ENCODE results near the gene PROX1. TPM values are rescaled to one million over a fixed set of nuclear protein-coding genes. Genes with fewer than 3 reads are reported as not detected.
"Not testable (repeated sequence)": the region's sequence is repeated elsewhere in the genome, so short reads cannot be mapped to it uniquely, and the experiment has no call there.

Gene PROX1
- total and polyA plus RNA-seq, 2 experiments from 2014 or later, result 4.8 to 15.7 TPM

- Histone ChIP-seq H3K27me3 (no peaks in the 10 kb centered on the region), H3K4me3 (no peak overlapping the region), H3K4me2 (no peak overlapping the region), H2AFZ (no peak overlapping the region), H3K4me1 (ENCODE audit: insufficient read depth) (no peaks in the 10 kb centered on the region), H4K20me1 (ENCODE audit: insufficient read depth, poor library complexity, severe bottlenecking) (no peaks in the 10 kb centered on the region), H3K27ac (no peak overlapping the region), H3K9me3 (ENCODE audit: low read depth) (no peaks in the 10 kb centered on the region), H3K9me2 (replicated peaks; ENCODE audit: insufficient read depth) (no peaks in the 10 kb centered on the region), H3K36me3 (replicated peaks; ENCODE audit: insufficient read depth, low read depth) (no peaks in the 10 kb centered on the region), H3K79me2 (no peaks in the 10 kb centered on the region)
- WGBS (ENCODE audit: low lambda C conversion rate, missing lambda C conversion rate), result 91% methylated on average over 2 of the region's 2 CpGs
- DNase-seq (ENCODE audit: low spot score), result no peak
- TF ChIP-seq CTCF (IDR thresholded peaks at IDR 0.05; ENCODE audit: poor library complexity), result no peak
- no peak for TF ChIP-seq EZH2 (IDR thresholded peaks at IDR 0.05; ENCODE audit: borderline replicate concordance)
- no peak for TF ChIP-seq EZH2phosphoT487 (IDR thresholded peaks at IDR 0.05; ENCODE audit: low read depth, severe bottlenecking, unreplicated experiment)
Observed at GRCh38 chr1:214085325-214085724, 97.6 kb downstream of the PROX1 start.

- DNase-seq (ENCODE audit: low spot score), result no peak
- no peaks in the 10 kb centered on the region for H3K36me3 ChIP-seq (replicated peaks; ENCODE audit: insufficient read depth, low read depth)
- no peak overlapping the region for H2AFZ ChIP-seq
- 91% methylated on average over 5 of the region's 5 CpGs for WGBS (ENCODE audit: low lambda C conversion rate, missing lambda C conversion rate)
- no peaks in the 10 kb centered on the region for H3K9me2 ChIP-seq (replicated peaks; ENCODE audit: insufficient read depth)
- no peaks in the 10 kb centered on the region for H3K27me3 ChIP-seq
- H3K4me1 ChIP-seq (ENCODE audit: insufficient read depth), result no peaks in the 10 kb centered on the region
- no peaks in the 10 kb centered on the region for H3K79me2 ChIP-seq
- H3K27ac ChIP-seq, result no peak overlapping the region
- TF ChIP-seq CTCF (IDR thresholded peaks at IDR 0.05; ENCODE audit: poor library complexity) (no peak), EZH2phosphoT487 (IDR thresholded peaks at IDR 0.05; ENCODE audit: low read depth, severe bottlenecking, unreplicated experiment) (no peak), EZH2 (IDR thresholded peaks at IDR 0.05; ENCODE audit: borderline replicate concordance) (no peak)
- H3K4me2 ChIP-seq, result no peak overlapping the region
- H4K20me1 ChIP-seq (ENCODE audit: insufficient read depth, poor library complexity, severe bottlenecking), result no peaks in the 10 kb centered on the region
- H3K4me3 ChIP-seq, result no peak overlapping the region
- no peaks in the 10 kb centered on the region for H3K9me3 ChIP-seq (ENCODE audit: low read depth)
Observed at GRCh38 chr1:214086945-214087344, 99.2 kb downstream of the PROX1 start.

GRCh38 chr1:214089003-214089402 is 101.2 kb downstream of the PROX1 start:
- not testable (repeated sequence) for H3K9me2 ChIP-seq (replicated peaks; ENCODE audit: insufficient read depth)

More at GRCh38 chr1:214089003-214089402, 101.2 kb downstream of the PROX1 start:
- H3K36me3 ChIP-seq (replicated peaks; ENCODE audit: insufficient read depth, low read depth); H3K4me1 ChIP-seq (ENCODE audit: insufficient read depth); H4K20me1 ChIP-seq (ENCODE audit: insufficient read depth, poor library complexity, severe bottlenecking); H2AFZ ChIP-seq; H3K27me3 ChIP-seq; H3K4me3 ChIP-seq; H3K79me2 ChIP-seq; DNase-seq (ENCODE audit: low spot score); H3K27ac ChIP-seq; H3K4me2 ChIP-seq; H3K9me3 ChIP-seq (ENCODE audit: low read depth): not testable (repeated sequence)
- 93% methylated on average over 2 of the region's 2 CpGs for WGBS (ENCODE audit: low lambda C conversion rate, missing lambda C conversion rate)
